GM10847 (cell line): ENCODE results near the gene ASPDH.

Experiments used
- POLR2A ChIP-seq: IDR thresholded peaks from 2 replicates; pipeline ENCODE4 v1.6.1; 2011; ENCODE audit not compliant: insufficient read length; ENCODE audit errors: extremely low read depth

The ASPDH gene

GRCh38 chr19:50511069-50511822, 2.5 kb downstream of the ASPDH start, which contains the start of gene JOSD2:
TSS of gene JOSD2 (minus strand) at chr19:50511191. CDS start at chr19:50510431, 760 bp downstream.
- peak; percentile 46 for TF ChIP-seq POLR2A

GRCh38 chr19:50510700-50511068, 3.0 kb downstream of the ASPDH start:
- TF ChIP-seq POLR2A = no peak

GRCh38 chr19:50510121-50510670, 3.5 kb downstream of the ASPDH start:
- TF ChIP-seq POLR2A = no peak

- no peak for TF ChIP-seq POLR2A
Observed at GRCh38 chr19:50509366-50509765, 4.3 kb downstream of the ASPDH start.

GRCh38 chr19:50508843-50509190, 4.9 kb downstream of the ASPDH start:
- no peak for TF ChIP-seq POLR2A

- TF ChIP-seq POLR2A = no peak
Observed at GRCh38 chr19:50507376-50507775, 6.3 kb downstream of the ASPDH start.

GRCh38 chr19:50506700-50507099, 7.0 kb downstream of the ASPDH start:
- TF ChIP-seq POLR2A = no peak

GRCh38 chr19:50505856-50506611, 7.7 kb downstream of the ASPDH start:
- TF ChIP-seq POLR2A = no peak

- no peak for TF ChIP-seq POLR2A
Observed at GRCh38 chr19:50501568-50502475, 11.9 kb downstream of the ASPDH start.

GRCh38 chr19:50501186-50501567, 12.5 kb downstream of the ASPDH start:
- no peak for TF ChIP-seq POLR2A

GRCh38 chr19:50500753-50501151, 13.0 kb downstream of the ASPDH start:
- TF ChIP-seq POLR2A = no peak

- TF ChIP-seq POLR2A = no peak
Observed at GRCh38 chr19:50500060-50500752, 13.5 kb downstream of the ASPDH start.

GRCh38 chr19:50498219-50499056, 15.3 kb downstream of the ASPDH start:
- no peak for TF ChIP-seq POLR2A

- no peak for TF ChIP-seq POLR2A
Observed at GRCh38 chr19:50497022-50497405, 16.7 kb downstream of the ASPDH start.
